SK-N-SH (cell line): Measurements from ENCODE around the gene ANKS1B.

Experiments used
- CTCF ChIP-seq: fragments of 200-600 bp; sonication (generic); IDR thresholded peaks from 2 replicates; pipeline ENCODE4 v1.6.1; 2017; ENCODE audit warnings: antibody characterized with exemption, mild to moderate bottlenecking, moderate library complexity
- MXI1 ChIP-seq: IDR thresholded peaks from 2 replicates; pipeline ENCODE4 v1.6.1; 2012; ENCODE audit warnings: mild to moderate bottlenecking, low read depth, low read length, improper control_type of control experiment
- REST ChIP-seq: IDR thresholded peaks from 2 replicates; pipeline ENCODE4 v1.6.1; 2012; ENCODE audit warnings: mild to moderate bottlenecking, low read depth, low read length, moderate library complexity
- RXRA ChIP-seq: IDR thresholded peaks from 2 replicates; pipeline ENCODE4 v1.4.0; 2012; ENCODE audit warnings: low read depth, mild to moderate bottlenecking, borderline replicate concordance
- SIN3A ChIP-seq: IDR thresholded peaks from 2 replicates; pipeline ENCODE4 v1.6.1; 2012; ENCODE audit warnings: low read depth, mild to moderate bottlenecking, low read length, moderate library complexity, borderline replicate concordance
- TAF1 ChIP-seq: IDR thresholded peaks from 2 replicates; pipeline ENCODE4 v1.6.1; 2012; ENCODE audit warnings: low read depth, mild to moderate bottlenecking, low read length, moderate library complexity, borderline replicate concordance
- TF ChIP-seq, protein P1 (sequence below): IDR thresholded peaks from 2 replicates; pipeline ENCODE4 v1.4.0; 2012; ENCODE audit warnings: low read depth, borderline replicate concordance

- no peak for TF ChIP-seq CTCF
- TF ChIP-seq RXRA: no peak
- TF ChIP-seq, protein P1, sequence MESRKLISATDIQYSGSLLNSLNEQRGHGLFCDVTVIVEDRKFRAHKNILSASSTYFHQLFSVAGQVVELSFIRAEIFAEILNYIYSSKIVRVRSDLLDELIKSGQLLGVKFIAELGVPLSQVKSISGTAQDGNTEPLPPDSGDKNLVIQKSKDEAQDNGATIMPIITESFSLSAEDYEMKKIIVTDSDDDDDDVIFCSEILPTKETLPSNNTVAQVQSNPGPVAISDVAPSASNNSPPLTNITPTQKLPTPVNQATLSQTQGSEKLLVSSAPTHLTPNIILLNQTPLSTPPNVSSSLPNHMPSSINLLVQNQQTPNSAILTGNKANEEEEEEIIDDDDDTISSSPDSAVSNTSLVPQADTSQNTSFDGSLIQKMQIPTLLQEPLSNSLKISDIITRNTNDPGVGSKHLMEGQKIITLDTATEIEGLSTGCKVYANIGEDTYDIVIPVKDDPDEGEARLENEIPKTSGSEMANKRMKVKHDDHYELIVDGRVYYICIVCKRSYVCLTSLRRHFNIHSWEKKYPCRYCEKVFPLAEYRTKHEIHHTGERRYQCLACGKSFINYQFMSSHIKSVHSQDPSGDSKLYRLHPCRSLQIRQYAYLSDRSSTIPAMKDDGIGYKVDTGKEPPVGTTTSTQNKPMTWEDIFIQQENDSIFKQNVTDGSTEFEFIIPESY: no peak
- no peak for TF ChIP-seq REST
- no peak for TF ChIP-seq SIN3A
- no peak for TF ChIP-seq TAF1
- TF ChIP-seq MXI1: no peak
Observed at GRCh38 chr12:99713946-99714520, 270.7 kb downstream of the ANKS1B start.
